Measurements from ENCODE around the gene WIPI1.
A peak's percentile ranks its signal among the peaks of the same experiment; 100 is the strongest.
"Not testable (repeated sequence)": the region's sequence is repeated elsewhere in the genome, so short reads cannot be mapped to it uniquely, and the experiment has no call there.

WIPI1 gene, protein sequence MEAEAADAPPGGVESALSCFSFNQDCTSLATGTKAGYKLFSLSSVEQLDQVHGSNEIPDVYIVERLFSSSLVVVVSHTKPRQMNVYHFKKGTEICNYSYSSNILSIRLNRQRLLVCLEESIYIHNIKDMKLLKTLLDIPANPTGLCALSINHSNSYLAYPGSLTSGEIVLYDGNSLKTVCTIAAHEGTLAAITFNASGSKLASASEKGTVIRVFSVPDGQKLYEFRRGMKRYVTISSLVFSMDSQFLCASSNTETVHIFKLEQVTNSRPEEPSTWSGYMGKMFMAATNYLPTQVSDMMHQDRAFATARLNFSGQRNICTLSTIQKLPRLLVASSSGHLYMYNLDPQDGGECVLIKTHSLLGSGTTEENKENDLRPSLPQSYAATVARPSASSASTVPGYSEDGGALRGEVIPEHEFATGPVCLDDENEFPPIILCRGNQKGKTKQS

DNA sequence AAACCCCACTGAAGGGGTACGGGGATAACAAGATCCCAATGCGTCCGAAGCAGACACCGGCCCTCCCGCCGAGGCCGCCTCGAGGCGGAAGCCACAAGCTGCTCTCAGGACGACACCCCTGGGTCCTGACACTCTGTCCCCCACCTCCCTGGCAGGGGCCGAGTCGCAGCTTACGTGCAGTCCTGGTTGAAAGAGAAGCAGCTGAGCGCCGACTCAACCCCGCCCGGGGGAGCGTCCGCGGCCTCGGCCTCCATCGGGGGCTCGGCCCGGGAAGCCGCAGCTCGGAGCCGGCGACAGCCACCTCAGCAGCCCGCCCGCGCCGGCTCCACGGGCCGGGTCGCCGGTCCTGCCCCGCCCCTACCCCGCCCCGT lies at the start of gene WIPI1:
Gene WIPI1 (minus strand): TSS at position 329 of the 371 bp plus-strand sequence. CDS start 75 bp downstream, at position 254.
- no peak for DNase-seq (ENCODE audit: low spot score)

DNA sequence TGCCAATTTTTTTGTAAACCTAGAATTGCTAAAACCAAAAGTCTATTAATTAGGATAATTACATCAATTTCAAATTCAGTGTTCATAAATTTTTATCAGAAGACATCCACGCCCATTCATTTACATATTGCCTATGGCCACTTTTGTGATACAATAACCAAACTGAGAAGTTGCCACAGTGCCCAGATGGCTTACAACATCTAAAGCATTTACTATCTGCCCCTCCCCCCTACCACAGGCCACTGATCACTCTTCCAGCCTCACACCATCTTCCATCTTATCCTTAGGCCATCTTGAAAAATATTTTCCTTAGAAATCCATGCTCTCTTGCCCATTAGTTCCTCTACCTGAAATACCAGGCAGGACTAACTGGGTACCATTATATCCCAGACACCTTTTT lies 48.7 kb upstream of the WIPI1 start:
- no peak for DNase-seq (ENCODE audit: low spot score)

DNA sequence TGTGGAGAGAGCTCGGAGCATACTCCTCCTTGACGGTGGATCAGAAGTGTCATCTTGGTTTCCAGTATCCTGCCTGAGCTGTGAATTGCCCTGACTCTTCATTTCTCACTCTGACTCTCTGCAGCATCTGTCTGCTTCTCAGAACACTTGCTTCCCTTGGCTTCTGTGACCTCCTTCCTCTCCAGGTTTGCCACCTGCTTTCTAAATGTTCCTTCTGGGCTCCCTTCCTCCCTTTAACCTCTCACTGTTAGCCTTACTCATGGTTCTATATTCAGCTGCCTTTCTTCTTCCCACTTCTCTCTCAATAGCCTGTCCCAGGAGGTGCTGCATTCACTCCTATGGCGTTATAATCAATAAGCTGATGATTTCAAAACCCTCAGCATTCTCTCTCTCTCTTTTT lies 43.8 kb upstream of the WIPI1 start:
- DNase-seq (ENCODE audit: low spot score) = no peak

DNA sequence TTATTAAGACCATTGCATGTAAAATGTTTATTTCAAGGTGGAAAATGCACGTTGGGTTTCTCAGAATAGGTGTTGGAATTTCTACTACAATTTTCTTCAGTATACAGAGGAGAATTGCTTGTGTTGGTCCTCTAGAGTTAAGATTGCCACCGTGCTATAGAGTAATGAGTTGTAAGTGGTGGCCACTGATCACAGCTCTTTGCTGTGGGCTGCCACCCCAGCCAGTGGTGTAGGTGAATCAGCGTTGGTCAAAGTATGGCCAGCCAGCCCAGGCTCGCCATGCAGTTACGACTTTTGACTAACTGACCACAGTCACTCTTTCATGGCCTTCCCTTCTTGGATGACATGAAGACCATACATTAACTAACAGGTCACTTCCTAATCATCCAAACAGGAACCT lies 42.3 kb upstream of the WIPI1 start:
- DNase-seq (ENCODE audit: low spot score) = no peak

DNA sequence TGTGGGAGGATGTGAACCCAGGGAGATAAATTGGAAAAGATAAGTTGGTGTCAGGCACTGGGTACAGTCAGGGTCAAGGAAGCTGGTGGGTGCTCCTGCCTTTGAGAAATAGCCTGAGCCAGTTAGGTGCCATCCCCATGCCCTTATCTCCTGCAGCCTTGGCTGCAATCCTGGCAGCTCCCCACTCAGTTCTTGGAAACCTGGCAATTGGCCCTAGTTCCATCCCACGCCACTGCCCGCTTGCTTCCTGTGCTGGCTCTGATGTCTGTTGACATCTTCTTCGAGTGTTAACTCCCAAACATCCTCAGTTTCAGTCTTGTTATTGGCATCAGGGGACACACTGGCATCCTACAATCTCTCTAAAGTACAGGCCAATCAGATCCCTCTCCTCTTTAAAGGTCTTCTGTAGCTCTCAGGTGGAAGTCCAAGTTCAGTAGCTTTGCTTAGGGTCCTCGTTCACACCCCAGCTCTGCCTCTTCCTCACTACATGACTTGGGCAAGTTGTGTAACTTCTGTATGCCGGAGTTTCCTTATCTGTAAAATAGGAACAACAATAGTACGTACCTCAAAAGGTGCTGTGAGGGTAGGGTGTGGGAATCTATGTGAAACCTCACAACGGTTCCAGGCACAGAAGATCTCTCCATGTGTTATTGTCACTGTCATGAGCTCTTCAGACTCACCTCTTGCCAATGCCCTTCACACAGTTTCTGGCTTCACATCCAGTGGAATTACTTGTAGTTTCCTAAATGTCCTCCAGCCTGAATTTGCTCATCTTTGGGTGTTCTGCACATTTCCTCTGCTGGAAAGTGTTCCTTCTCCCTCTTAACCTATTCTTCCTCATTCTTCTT lies 41.4 kb upstream of the WIPI1 start:
- DNase-seq (ENCODE audit: low spot score) = no peak

DNA sequence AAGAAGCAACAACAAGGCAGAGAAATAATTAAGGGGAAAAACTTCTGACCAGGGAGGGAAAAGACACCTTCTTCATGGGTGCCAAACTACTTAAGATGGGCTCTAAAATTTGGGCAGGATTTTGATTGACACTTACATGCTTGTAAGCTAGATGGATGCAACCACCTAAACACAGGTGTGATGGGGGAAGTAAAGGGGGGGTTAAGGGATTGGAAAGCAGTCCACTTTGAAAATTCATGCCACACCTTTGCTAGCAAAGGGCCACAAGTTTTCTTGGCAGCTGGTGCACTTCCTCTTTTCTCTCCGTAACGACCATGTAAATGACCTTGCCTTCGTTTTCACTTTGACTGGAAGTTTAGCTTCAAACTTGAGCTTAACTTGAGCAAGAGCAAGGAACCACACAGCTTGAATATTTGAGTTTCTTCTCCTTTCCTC lies 40.6 kb upstream of the WIPI1 start:
- DNase-seq (ENCODE audit: low spot score) = no peak

DNA sequence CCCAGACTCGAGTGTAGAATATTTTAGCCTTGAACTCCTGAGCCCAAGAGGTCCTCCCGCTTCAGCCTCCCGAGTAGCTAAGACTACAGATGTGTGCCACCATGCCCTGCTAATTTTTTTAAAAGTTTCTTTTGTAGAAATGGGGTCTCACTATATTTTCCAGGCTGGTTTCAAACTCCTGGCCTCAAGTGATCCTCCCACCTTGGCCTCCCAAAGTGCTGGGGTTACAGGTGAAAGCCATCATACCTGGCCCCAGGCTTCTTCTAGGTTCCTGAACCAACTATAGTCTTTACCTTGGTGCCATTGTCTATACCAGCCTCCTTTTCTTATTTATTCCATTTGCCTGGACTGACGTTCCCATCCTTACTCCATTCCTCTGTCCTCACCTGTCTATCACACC lies 37.8 kb upstream of the WIPI1 start:
- DNase-seq (ENCODE audit: low spot score) = no peak

DNA sequence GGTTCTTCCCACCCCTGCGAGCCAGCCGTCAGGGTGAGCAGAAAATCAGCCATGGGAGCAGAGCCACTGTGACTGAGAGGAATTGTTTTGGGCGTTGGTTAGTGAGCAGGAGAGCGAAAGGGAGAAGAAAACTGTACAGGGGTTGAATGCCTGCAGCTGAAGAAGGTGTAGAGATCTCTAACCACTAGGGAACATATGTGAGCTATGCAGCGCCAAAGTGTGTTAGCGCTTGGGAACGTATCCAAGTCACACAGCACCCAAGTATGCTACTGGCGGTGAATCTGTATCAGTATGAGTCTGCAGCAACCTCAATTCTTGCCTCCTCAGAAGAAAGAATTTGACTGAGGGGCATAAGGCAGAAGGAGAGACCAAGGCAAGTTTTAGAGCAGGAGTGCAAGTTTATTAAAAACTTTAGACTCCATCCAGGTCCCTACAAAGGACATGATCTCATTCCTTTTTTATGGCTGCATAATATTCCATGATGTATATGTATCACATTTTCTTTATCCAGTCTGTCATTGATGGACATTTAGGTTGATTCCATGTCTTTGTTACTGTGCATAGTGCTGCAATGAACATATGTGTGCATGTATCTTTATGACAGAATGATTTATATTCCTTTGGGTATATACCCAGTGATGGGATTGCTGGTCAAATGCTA lies 35.2 kb upstream of the WIPI1 start:
- not testable (repeated sequence) for DNase-seq (ENCODE audit: low spot score)

DNA sequence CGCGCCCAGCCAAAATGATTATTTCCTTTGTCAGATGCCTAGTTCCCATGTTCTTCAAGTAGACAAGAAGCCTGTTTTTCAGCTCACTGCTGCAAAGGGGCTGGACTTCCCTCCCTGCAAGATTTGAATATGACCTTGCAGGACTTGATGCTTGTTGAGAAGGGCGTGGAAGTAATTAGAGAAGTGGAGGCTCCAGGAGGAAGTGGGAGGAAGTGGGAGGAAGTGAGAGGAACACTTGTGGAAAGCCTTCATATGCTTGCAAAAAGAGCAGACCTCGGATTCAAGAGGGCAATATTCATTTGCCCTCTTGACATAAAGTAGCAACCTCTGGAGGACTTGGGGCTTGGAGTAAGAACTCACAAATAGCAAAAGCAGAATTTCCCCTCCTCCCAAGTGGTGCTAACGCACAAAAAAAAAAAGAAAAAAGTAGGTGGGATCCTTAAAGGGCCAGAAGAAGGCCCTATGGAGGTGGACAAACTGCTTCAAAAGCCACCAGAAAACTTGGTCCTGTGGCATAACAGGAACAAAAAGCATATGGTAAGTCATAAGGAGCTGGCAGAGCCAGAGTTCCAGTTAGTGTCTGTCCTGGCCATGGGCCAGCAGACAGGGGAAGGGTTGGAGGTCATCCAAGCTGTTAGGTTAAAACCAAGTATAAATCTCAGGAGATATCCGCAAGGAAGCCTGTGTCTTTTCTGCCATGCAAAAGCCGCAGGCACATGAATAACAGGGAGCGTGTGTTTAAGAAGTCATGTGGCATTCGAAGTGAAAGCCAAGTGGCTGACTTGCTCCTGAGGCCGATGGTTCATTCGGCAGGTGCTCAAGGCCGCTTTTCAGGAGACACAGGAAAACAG lies 34.3 kb upstream of the WIPI1 start:
- no peak for DNase-seq (ENCODE audit: low spot score)

DNA sequence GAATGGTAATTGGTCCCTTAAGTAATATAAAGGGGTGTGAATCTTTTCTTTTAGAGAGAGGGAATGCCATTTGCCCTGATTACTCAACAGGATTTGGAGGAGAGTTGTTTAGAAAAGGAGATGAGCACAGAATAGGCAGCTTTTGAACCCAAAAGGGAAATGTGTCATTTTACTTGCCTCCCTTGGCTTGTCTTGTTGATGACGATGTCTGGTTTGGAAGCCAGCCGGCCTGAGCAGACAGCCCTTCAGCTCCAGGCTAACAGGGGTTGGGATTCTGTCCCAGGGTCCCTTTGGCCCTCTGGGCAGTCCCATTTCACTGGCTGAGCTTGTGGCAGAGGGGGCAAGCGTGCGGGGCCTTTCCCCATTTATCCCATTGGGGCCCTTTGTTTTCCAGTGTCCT lies 32.6 kb upstream of the WIPI1 start:
- DNase-seq (ENCODE audit: low spot score) = no peak

DNA sequence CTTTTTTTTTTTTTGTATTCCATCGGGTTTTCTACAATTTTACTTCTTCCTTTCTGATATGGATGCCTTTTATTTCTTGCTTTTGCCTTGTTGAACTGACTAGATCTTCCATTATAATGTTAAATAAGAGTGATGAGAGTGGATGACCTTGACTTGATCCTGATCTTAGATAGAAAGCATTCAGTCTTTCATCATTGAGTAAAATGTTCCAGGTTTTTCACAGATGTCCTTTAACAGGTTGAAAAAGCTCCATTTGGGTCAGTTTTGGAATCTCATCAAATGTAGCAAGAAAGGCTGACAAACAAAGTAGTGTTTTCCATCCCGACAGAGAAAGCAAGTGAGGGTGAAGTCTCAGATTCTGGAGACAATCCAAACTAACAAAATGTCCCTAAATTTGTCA lies 27.2 kb upstream of the WIPI1 start:
- no peak for DNase-seq (ENCODE audit: low spot score)

DNA sequence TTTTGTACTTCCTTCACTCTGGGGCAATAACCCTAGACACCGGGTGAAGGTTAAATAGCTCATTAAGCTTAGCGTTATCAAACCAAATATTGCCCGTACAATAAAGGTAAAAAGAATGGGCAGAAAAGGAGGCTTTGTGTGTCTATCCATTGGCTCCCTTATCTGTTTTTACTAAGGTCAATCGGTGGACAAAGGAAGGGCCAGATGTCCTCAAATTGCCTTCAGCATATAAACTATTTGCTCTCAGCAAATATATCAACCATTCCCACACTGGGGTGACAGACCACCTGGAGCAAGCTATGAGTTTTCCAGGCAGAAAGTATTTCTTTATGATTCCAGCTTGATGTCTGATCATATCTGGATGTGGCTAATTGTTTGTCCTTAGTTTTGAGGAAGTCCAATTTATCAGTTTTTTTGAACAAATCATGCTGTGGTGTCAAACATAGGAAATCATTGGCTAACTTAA lies 25.3 kb upstream of the WIPI1 start:
- no peak for DNase-seq (ENCODE audit: low spot score)

DNA sequence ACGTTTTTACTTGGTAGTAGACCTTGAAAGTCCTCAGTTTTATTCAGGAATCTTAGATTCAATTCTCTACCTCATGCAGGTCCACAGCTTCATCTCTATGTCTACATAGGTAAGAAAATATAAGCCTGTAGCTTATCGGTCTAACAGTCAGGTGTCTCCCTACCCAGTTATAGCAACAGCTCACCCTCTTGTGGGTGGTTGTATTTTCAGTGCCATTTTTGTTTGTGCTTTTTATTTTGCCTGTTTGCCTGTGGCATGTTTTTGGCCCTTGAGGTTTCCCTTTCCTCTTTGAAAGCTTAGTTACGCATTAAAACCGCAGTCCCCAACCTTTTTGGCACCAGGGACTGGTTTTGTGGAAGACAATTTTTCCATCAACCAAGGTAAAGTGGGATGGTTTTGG lies 23.6 kb upstream of the WIPI1 start:
- DNase-seq (ENCODE audit: low spot score) = no peak

DNA sequence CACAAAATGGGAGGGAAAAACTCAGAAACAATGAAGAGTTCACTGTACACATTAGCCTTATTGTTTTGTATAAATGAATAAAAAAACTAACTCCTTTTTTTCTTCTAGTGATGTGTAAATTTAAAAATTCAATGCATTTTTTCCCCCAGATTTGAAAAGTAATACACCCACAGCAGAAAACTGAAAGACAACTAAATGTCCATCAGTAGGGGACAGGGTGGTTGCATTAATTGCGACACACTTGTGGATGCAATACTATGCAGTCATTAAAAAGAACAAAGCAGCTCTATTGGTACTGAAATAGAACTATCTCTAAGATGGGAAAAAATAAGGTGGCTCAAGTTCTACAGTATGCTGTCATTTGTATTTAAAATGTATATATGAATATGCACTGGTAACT lies 13.7 kb upstream of the WIPI1 start:
- DNase-seq (ENCODE audit: low spot score) = no peak

DNA sequence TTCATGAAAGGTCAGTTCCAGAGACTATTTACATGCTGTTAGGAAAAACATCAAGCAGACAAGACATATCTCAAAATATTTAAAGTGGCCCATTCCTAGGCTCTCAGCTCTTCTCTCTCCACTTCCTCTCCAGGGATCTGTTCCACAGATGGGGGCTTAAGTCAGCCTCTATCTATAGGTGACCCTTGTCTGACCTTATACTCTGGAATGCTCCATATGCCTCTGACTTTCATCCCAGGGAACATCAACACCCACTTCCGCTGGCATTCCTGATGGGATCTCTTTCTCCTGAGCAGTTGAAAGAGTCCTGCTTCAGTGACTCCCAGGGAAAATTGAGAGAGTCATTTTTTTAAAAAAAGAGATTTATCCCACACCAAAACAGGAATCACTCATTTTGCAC lies 11.5 kb upstream of the WIPI1 start:
- DNase-seq (ENCODE audit: low spot score) = no peak

DNA sequence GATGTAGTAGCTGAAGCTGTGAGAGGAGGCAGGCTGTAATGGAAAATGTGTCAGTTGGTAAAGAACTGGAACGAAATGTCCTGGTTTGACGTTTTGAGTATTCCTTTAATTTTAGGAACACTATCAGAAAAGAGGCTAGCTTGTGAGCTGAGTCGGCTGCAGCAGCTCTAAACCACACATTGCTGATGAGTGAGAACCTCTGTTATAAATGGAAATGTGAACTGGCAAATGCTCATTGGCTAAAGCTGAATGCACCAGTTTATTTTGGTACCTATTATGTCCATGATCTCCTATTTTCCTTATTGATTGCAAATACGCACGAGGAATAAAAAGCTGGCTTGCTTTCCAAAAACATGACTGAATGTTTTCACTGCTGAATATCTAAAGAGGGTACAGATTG lies 11.0 kb upstream of the WIPI1 start:
- DNase-seq (ENCODE audit: low spot score) = no peak

DNA sequence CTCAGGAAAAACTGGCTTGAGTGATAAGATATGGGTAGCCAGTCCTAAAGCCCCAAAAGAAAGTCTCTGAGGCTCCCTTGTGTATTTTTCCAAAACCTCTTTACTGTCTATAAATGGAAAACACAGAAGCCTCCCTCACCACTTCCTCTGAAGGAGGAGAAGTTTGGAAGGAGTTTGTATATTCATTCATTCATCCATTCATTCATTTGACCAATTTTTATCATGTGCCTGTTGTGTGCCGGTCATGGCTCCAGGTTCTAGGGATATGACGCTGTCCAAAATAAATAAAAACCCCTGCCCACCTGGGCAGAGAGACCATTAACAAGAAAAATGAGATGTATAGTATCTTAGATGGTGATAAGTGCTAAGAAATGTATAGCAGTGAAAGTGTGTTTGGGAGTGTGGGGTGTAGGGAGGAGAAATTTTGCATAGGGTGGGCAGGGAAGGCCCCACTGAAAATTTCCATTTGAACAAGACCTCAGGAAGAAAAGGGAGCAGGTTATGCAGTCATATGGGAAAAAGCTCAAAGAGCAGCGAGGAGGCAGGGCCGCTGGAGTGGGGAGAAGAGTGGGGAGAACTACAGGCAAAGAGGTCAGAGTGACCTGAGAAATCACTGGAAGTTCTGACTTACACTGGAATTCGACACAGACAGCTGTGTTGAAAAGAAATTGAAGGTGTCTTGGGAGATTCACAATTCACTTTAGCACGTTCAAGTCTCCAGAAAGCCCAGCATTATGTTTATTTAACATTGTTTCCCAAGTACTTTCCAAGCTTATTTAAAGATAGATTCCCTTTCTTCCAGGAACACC lies 6.1 kb upstream of the WIPI1 start:
- no peak for DNase-seq (ENCODE audit: low spot score)

DNA sequence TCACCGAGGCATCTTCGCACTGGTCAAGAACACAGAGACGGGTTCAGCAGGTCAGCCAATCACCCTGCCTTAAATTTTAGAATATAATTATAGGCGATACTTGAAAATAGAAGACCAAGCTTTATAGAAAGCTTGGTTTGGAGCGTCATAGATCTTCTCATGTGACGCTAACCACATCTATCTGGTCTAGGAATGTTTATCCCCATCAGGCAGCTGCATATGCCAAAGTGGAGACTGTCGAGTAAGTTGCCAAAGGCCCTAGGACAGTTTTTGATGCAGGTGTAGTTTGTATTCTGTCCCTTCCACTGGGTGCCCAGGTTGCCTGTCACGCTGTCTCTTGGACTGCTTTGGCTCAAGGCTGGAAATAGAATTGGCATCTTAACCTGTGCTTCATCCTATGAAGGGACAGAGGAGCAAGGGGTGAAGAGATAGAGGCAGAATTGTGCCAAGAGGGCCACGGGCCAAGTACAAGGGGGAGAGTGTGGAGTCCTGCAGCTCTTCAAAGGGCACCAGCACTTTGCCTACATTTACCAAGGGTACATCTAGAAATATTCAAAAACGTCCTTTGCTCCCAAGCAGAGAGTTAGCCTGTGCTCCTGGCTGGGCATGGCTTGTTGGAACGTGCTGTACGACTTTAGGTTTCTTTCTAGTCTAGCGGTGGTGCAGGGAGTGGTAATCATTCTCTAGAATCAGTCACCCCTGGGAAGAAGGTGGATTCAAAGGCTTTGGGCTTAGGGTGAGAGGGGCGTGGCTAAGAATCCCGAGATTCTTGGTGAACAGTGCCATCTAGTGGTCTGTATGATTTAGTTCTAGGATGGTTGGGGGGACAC lies 5.3 kb upstream of the WIPI1 start:
- peak; percentile 88 for DNase-seq (ENCODE audit: low spot score)

DNA sequence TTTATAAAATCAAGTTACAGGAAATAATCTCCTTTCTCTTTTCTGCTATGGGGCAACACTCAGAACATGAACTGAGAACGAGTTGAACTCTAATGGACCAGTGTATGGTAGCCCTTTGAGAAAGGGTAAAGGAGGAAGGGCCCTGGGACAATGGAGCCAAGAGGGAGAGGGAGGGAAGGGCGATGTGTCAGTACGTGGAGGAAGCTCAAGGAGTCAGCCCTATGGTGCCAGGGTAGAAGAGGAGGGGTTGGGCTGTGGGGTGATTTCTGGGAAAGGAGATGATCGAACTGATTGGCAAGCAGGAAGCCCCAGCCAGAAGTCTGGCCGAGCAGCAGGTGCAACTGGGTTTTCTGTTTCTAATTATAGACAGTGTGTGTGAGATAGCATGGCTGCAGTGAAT lies 4.3 kb upstream of the WIPI1 start:
- no peak for DNase-seq (ENCODE audit: low spot score)

DNA sequence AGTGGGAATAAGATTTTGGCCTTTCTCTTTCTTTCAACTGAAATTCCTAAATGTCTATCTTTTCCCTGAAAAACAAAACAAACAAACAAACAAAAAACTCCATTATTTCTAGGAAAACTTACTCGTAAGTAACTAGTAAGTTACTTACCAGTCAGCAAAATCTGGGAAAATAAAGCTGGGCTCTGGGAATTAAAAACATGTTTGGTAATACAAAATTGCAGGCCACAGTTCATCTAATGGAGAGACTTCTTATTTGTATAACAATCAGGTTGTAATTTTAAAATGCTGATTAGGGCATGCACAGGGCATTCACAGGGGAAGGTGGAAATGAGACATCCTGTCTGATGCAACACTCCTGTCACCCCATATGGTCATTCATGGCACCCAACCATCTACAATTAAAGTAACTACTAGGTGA lies 3.8 kb upstream of the WIPI1 start:
- peak; percentile 39 for DNase-seq (ENCODE audit: low spot score)
